Fibroblast of peridontal ligament (primary cell): ENCODE data around the gene CBLB.

Experiments
- DNase-seq: peaks from one replicate; pipeline ENCODE4 v3.0.0-alpha.2; 2010; ENCODE audit errors: extremely low read depth

The CBLB gene

DNA sequence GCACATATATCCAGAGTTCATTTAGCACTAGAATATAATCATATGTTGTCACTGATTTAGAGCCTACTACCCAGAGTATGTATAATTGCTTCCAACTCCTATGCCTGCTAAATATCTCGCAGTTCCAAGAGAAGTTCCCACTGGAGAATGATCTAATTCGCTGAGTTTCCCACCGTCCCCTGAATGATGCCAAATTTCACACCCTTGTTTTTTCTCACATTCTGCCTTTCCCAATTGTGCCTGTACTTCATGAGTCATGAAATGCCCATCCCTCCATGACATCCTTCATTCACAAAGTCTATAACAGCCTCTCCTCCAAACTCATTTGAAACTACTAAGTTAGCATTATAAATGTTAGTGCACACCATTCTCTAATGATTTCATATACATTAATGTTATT, 177.2 kb downstream of the CBLB start:
- DNase-seq, result no peak

DNA sequence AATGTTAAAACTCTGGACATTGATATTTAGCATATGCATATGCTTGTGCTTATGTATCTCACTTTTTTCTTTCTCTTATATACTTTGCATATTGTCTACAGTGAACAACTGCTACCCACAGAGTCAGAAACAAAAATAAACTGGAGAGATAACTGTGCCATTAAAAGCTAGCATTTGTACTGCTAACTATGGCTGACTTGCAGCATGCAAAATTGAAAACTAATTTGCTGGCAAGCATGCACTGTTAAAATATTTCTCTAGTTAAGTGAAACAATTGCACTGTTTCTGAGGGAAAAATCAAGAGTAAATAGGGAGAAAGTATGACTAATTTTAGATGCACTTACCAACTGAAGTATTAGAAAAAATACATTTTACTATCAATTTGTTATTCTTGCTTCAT, 177.8 kb downstream of the CBLB start:
- peak; percentile 45 for DNase-seq

DNA sequence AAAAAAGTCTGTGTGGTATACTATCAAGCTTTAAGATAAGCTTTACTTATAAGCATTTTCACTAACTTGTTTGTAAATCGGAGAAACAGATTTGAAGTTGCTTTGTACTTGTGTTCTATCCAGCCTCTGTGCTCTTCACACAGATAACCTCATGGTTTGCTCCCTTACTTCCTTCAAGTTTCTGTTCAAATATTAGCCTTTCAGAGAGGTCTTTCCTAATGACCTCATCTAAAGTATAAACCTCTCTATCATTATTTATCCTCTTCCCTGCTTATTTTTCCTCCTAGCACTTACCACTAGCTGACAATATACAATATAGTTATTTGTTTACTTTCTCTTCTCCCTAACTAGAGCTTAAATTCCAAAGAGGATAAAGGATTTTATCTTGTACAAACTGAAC, 180.0 kb downstream of the CBLB start:
- DNase-seq, result peak; percentile 22

DNA sequence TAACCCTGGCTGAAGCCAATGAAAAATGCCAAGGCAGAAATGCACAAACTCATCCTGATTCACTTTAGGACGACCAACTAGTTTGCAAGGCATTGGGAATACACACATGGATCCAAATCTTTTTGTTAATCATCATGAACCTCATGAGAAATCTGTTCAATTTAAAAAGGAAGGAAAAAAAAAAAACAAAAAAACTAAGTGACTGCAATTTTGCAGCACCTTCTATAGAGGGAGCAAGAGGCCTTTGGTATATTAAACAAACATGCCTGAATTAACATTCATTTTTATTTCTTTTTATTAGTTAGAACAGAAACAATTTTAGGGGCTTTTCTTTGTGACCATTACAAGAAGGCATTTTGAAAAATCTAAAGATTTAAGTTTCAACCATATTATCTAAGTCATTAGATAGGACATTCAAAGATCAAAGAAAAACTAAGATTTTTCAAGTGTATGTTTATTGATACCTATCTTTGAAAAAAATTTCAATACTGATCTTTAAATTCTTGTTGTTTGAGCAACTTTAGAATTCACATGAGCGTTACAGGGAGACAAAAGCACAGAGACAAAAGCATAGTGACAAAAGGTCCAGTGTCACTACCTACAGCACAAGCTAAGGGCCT, 182.4 kb downstream of the CBLB start:
- peak; percentile 69 for DNase-seq

DNA sequence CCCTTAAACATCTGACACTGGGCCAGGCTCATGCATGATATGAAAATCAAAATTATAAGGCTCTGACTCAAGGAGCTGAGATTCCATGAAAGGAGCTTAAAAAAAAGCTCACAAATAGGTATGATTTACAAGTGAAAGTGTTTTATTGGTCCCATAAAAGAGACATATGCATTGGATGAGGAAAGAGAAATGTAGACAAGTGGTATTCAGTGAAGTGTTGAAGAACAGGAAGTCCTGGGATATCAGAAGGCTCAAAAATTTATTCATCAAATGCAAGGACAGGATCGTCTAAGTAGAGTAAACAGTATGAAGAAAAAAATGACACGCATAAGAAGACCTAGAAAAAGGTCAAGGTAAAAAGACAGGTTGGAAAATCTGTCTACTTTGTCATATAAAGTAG, 188.9 kb downstream of the CBLB start:
- DNase-seq, result no peak

DNA sequence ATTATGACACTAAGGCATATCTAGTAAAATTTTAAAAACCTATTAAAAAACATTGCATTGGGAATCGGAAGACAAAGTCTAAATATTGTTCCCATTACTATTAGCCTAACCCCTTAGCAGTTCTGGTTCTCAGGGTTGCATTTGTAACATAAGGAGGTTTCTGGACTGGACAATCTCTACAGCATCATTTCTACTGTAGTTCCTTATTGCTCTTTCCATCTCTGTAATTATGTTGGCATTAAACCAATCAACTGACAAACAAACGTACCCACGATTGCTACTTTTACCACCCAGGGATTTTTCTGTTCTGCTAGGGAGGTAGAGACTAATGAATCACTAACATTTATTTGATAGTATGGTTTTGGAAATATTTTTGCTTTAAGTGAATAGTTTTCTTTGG, 190.8 kb downstream of the CBLB start:
- no peak for DNase-seq

DNA sequence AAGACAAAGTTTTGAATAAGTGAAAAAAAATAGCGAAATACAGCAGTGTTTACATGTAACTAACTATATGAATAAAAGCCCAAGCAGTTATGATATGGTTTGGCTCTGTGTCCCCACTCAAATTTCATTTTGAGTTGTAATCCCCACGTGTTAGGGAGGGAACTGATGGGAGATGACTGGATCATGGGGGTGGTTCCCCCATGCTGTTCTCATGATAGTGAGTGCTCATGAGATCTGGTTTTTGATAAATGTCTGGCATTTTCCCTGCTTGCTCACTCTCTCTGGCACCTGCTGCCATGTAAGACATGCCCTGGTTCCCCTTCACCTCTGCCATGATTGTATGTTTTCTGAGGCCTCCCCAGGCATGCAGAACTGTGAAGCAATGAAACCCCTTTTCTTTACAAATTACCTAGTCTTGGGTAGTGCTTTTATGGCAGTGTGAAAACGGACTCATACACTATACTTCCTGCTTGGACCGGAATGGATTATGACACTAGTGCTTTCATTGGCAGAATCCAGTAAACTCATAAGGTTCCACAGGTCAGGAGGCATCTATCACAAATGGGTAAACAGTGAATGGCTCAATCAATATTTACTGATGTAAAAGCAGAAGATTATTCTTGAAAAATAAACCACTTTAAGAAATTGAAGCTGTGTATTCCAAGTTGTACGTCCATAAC, 192.1 kb downstream of the CBLB start:
- no peak for DNase-seq

DNA sequence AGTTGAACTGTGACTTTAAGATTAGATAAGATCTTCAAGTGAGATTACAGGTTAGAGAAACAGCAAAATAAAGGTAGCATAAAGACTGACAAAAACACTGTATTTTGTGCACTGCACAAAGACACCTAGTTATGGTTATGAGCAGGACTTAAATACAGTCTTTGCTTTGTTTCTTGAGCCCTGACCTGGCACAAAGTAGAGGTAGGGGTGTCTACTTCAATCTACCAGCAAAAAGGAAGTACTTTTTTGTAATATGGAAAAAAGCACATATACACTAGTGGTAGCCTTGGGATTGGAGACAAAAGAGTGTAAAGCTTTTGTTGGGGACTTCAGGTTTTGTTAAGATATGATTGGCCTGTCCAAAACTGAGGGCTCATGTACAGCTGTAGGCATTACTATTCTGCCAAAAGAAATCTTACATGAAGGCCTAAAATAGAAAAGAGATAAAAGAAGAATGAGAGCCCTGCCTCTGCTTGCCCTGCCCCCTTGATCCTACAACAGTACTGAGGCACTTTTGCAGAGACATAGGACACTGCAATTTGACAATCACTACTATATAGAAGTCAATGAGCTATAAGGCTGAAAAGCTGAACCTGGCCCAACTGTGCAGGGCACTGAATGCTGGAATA, 194.3 kb downstream of the CBLB start:
- DNase-seq, result no peak

DNA sequence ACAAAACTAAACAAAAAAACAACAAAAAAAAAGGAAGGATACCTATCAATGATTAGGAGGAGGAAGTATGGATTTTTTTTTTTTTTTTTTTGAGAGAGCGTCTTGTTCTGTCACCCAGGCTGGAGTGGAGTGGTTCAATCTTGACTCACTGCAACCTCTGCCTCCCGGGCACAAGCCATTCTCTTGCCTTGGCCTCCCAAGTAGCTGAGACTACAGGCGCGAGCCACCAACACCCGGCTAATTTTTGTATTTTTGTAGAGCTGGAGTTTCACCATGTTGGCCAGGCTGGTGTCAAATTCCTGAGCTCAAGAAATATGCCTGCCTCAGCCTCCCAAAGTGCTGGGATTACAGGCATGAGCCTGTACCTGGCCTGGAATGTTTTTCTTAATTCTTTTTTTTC, 195.8 kb downstream of the CBLB start:
- no peak for DNase-seq

DNA sequence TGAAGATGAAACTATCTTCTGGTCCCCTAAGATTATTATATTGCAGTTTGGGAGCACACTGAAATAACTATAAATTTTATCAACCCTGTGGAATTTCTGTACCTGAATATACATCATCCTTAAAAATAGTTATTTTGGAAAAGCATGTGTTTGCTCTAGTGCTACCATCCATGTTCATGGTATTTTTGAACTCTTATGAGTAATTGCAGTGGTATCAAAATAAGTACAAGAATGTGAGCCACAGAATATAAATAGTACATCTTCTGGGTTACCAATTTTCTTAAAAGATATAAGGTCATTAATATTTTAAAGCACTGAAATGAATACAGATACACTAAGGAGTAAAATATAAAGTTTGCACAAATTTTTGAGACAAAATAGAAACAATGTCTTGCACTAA, 206.5 kb downstream of the CBLB start:
- DNase-seq, result no peak

DNA sequence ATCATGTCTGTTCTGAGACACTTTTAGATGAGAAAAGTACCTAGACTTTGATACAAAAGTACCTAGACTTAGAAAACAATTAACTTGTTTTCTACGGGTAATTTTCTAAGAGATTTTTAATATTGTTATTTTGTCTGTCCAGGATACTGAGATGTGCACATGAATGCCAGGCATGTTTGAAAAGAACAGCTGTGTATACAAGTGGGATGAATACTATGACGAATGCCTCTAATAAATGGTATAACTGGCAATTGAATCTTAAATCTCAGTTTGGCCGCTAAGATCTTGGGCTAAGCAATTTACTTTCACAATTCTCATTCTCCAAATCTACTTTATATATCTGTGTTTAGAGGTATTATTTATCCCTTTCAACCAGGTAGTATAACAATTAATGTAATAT, 207.4 kb downstream of the CBLB start:
- DNase-seq, result no peak

DNA sequence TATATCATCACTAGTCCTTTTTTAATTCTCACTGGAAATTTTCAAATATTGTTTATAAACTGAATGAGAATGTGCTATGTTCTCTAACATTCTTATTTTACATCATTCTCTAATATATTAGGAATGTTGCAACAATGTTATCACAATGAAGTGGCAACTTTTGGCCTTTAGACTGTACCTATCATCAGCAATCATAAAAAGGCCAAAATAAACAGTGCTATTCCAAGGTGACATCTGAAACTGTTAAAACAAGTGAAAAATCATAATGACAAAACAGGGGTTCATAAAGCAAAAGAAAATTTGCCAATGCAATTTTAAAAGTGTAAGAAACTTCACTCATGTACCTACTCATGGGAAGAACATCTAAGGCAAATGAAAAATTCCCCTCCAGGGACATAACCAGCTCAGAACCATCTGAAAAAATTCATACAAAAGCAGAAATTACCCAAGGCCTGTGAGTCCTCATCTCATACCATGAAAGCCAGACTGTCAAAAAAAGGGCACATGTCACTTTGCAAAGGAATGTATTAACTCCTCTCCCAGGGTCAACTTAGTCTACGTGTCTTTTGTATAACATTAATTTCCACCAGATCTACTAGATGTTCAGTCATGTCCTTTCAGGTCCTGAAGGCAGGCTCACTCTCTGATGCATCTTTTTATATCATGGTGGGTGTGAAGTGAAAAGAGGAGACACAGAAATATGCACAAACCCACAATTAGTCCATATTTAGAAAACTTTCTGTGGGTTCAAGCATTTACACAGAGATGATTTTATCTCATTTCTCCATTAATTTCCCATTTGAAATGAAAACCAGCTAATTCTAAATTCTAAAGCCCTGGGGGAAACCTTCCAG, 211.9 kb downstream of the CBLB start:
- DNase-seq, result no peak

DNA sequence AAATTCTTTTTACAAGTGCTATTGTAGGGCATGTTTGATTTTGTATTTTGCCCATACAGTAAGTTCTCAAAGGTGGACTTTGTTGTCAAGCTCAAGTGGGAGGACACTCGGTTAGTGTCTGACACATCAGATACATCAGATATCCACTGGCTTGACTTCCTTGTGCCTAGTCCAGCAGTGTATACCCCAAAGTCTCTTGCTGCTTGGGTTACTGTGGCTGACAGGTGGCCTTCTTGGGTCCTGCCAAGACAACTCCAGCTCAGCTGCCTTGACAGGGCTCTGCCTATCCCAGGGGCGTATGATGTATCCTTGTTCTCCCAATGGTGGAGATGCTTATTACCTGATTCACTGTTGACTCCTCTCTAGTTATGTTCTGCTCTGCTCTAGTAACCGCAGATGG, 214.9 kb downstream of the CBLB start:
- DNase-seq, result no peak

DNA sequence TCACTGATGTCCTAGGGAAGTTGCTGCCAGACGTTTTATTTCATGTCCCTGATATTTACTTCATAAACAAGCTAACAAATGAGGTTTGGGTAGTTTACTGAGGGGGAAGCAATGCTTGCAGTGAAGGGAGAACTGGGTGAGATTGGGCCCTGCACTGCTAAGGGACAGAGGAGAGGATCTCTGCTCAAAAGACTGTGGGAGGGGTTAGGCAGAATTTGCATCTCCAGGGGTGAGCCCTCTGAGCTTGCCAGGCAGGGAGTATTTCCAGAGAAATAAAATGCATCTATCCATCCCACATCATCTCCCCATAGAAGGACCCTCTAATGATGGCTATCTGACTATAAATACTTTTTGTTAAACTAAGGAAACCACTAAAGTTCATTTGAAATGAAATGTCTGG, 215.6 kb downstream of the CBLB start:
- no peak for DNase-seq

DNA sequence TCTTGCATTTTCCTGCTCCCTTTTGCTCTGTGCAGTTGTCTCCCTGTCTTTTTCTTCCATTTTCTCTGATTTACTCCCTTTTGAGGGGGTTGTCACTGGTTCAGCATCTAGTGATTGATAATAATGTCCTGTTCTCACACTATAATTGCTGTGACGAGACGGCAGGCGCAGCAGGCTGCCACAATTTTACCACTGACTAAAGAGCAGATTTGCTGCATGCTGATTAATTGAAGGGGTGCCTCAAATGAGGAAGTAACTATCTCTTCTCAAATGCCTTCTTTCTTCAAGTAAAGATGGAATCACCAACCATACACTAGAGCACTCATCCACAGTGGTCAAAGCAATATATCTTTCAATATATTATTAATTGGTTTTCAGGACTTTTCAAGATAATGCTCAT, 219.3 kb downstream of the CBLB start:
- DNase-seq, result no peak

DNA sequence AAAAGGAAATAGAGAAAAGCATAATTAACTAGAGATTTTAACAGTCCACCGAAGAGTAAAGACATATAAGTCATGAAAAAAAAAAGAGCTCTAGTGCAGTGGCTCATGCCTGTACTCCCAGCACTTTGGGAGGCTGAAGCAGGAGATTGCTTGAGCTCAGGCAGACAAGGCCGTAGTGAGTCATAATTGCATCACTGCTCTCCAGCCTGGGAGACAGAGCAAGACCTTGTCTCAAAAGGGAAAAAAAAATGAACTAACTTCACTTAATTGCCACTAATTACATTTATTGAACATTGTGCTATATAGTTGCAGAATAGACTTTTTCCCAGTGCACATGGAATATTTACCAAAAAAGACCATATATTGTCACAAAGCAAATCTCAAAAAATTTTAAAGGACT, 221.8 kb downstream of the CBLB start:
- DNase-seq, result peak; percentile 88

DNA sequence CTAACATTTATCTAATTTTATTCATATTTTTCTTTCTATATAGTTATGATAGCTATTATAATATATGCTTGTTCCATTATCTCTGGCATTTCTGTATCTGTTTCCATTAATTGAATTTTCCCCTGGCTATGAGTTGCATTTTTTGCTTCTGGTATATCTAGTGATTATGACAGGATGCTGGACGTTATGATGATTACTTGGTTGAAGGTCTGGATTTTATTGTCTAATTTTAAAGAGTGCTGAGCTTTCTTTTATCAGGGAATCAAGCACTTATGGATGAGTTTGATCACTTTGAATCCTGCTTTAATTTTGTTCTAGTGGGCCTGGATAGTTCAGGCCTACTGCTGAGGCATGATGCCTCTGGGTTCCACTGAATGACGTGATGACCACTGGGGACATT, 229.7 kb downstream of the CBLB start:
- no peak for DNase-seq

DNA sequence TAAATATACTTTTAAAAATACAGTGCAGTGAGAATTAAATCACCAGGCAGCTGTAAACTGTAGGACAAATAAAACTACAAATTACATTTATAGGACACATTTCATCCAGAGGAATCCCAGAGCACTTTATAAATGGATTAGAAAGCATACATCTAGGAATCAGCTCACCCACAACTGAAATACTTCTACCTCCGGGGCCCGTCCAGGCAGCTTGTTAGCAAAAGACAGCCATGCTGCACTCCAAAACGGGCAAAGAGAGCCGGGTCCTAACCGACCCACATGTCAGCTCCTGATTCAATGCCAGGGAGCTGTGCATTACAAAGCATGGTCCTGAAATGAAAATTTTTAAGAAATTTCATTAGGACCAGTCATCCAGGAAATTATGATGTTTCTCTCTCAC, 234.1 kb downstream of the CBLB start:
- DNase-seq, result no peak

DNA sequence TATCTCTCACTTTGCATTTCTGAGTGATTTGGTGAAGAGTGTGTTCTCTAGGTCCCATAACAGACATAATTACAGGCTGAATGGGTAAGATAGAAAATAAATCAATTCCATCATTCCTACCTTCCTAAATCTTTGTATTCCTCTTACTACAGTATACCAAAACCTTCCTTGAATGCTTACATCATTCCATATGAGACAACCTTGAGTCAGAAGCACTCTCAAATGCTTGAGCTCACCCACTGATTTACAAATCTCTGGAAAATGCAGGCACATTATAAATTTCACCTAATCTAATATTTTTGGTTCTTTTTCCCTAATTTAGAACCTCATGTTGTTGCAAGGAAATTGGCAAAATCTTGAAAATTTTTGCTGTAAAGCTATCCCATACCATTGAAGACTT, 239.1 kb downstream of the CBLB start:
- no peak for DNase-seq

DNA sequence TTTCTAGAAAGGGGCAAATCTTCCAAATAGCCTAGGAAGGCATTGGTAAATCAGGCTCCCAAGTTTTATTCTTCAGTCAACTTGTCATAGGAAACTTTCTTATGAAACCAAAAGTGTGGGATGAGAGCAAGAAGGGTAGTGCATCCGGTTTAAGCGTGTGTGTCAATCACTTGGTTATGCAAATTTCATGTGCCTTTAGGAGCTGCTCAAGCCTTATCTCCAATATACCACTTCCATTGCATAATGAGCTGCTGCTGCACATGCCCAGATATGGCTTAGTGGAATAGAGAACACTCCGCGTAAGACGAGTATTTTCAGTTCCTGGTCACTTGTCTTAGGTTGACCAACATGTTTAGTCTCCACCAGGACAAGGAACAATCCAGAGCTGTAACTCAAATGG, 242.1 kb downstream of the CBLB start:
- DNase-seq, result no peak

DNA sequence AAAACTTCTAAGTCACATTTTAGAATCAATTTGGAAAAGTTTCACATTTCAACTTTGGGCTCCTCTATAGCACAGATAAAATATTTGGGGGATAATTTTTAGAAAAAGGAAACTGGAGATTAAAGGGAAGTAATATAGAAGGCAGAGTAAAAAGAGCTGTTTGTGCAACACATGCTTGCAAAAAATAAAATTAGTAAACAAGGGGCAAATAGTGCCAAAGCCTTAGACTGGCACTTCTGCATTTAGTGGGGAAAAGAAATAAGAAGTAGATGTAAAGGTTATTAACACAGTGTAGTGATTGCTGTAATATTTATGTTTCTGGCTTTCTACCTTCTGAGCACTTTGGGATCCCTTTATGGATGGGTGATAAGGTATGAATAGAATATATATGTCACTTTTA, 246.6 kb downstream of the CBLB start:
- no peak for DNase-seq

DNA sequence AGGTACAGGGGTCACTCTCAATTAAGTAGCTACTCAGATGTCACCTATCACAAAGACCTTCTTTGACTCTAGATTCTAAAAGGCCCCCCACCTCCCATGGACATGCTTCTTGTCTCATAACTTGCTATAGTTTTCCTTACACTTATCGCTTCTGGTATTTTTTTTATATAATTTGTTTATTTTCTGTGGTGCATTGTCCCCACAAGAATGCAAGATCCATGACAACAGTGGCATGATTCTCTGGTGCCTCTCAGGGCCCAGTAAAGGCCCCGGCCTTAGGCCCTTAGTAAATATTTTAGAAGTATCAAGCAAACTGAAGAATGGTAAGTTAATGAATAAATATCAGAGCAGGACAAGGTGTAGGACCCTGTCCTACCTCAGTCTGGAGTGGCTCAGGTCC, 248.6 kb downstream of the CBLB start:
- no peak for DNase-seq

DNA sequence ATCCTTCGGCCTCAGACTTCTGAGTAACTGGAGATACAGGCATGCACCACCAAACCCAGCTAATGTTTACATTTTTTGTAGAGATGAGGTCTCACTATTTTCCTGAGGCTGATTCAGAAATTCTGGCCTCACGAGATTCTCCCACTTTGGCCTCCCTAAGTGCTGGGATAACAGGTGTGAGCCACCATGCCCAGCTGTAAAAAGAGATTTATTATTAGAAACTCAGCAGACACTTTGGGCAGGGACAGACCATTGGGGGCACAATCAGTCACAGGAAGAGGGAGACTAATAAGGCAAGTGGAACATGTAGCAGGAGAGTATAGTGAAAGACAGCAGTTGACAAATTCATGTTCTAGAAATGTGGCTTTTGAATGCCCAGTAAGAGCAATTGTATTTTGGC, 249.2 kb downstream of the CBLB start:
- no peak for DNase-seq
